NCI-H128 (cell line): ENCODE results near the gene STK32B.
"Not testable (repeated sequence)": the region's sequence is repeated elsewhere in the genome, so short reads cannot be mapped to it uniquely, and the experiment has no call there.

Experiments
- DNase-seq: peaks from one replicate; lab custom pipeline; 2025; ENCODE audit not compliant: unreplicated experiment; lab: John Stamatoyannopoulos, UW

The STK32B gene

DNA sequence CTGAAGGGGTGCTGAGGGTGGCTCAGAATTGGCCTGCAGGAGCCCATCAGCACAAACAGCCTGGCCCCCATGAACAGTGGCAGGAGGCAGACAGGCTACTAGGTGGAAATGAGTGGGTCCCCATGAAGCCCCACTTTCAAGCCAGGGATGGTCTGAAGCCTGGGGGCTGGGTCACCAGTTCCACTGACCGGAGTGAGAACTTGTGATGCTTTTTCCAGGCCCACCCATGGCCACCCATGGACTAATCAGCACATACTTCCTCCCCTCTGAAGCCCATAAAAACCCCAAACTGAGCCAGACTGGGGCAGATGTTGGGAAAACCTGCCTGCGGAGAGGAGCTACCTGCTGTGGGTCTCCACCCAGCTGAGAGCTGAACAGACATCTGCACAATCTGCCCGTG is 372.9 kb downstream of the STK32B start:
- no peak for DNase-seq

DNA sequence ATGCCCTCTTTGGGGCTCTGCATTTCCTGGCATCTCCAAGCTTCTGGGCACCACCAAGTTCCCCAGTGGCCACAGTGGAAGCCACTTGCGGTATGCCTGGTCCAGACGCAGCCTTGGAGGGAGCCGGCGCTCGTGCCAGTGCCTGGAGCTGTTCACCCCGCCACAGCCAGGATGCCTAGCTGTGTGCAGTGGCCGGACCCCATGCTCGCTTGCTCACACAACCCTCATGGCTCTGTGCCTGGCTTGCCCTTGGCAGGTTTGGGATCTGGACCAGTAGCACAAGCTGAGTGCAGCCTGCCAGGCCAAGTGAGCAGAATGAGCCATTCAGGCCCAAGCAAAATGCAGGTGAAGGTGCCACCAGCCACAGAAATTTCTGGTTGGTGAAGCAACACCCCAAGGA is 373.6 kb downstream of the STK32B start:
- no peak for DNase-seq

DNA sequence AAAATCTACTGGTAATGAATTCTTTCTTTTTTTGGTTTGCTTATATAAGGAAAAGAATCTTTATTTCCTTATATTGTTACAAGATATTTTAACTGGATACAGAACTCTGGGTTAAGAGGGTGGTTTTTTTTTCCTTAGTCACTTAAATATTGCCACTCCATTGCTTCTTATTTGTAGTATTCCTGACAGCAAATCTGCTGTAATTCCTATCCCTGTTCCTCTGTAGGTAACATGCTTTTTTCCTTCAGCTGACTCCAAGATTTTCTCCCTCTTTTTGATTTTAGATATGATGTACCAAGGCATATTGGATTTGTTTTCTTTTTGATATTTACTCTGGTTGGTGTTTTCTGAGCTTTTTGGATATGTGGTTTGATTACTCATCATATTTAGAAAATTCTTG is 378.5 kb downstream of the STK32B start:
- no peak for DNase-seq

DNA sequence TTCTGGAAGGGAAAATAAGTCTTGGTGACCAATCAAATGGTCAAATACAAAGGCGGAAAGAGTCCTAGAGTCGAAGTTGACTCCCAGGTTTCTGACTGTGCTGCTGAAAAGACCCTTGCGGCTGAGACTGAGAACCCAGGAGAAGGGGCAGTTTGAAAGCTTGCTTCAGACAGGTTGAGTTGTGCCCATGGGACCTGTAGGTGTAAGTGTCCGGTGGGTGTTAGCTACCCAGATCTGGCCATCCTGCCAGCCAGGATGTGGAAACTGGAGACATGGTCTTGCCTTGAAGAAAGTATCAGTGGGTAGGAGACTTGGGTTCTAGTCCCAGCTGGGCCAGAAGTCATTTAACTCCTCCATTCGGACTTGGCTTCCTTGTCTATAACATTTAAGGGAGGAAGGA is 381.9 kb downstream of the STK32B start:
- DNase-seq, result no peak

DNA sequence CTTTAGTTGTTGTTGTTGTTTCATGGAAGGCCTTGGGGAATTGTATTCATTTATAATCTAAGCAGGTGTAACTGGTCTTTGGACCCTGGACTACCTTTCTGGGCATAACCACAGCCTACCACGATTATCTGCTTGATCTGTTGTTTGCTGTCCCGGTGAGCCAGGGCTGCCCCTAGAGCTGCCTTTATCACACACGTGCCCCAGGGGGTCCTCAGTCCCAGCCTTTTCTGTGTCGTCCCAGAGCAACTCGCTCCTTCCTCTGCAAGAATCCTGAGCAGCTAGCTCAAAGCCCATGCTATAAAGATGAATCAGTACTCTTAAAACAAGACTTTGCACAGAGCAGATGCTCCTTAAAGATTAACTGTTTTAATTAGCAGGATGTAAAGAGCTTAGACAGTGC is 383.9 kb downstream of the STK32B start:
- DNase-seq, result no peak

DNA sequence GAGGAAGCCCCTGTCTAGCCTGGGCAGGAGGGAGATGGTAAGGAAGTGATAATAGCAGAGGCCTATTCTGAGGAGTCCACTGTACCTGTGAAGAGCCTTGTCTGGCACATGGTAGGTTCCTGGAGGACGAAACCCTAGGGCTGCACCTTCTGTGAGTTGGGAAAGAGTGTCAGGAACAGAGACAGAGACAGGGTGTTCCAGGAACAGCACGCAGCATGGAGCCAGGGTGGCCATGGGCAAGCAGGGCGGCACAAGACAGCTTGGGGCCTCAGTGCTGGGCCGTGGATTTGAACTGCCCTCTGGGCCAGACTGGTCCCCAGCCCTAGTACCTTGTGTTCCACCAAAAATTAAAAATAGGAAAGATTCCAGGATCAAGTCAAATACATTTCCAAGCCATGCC is 384.5 kb downstream of the STK32B start:
- DNase-seq, result no peak

DNA sequence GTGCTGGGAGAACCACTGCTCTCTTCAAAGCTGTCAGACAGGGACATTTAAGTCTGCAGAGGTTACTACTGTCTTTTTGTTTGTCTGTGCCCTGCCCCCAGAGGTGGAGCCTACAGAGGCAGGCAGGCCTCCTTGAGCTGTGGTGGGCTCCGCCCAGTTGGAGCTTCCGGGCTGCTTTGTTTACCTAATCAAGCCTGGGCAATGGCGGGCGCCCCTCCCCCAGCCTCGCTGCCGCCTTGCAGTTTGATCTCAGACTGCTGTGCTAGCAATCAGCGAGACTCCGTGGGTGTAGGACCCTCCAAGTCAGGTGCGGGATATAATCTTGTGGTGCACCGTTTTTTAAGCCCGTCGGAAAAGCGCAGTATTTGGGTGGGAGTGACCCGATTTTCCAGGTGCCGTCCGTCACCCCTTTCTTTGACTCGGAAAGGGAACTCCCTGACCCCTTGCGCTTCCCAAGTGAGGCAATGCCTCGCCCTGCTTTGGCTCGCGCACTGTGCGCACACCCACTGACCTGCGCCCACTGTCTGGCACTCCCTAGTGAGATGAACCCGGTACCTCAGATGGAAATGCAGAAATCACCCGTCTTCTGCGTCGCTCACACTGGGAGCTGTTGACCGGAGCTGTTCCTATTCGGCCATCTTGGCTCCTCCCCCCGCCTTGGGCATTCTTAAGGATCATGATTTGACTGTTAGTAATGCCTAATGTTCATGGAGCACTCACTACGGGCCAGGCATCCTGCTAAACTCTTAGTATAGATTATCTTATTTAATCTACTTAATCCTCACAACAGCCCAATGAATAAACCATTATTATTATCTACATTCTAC is 392.9 kb downstream of the STK32B start:
- not testable (repeated sequence) for DNase-seq

DNA sequence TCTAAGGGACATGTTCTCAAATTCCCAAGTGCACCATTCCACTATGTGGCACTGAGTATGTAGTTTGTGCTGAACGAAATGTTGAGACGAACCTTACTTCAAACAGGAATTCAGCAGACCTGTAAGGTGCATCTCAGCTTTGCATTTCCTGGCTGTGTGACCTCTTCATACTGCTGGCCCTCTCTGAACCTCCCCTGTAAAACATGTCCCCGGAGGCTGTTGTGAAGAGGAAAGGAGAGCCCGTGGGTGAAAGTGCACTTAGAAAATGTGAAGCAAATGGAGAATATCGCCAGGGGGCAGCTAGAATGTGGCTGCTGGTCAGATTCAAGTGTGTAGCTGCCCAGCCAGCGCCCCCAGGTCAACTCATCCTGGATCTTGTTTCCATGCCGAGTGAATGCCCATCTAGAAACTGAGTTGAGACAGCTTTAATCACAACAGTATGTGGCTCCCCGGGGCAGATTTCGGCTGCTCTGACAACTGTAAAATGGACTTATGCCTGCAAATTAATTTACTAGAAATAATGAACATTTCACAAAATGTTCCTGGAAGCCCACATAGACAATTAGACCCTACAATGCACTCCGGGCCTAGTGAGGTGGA is 393.7 kb downstream of the STK32B start:
- no peak for DNase-seq

DNA sequence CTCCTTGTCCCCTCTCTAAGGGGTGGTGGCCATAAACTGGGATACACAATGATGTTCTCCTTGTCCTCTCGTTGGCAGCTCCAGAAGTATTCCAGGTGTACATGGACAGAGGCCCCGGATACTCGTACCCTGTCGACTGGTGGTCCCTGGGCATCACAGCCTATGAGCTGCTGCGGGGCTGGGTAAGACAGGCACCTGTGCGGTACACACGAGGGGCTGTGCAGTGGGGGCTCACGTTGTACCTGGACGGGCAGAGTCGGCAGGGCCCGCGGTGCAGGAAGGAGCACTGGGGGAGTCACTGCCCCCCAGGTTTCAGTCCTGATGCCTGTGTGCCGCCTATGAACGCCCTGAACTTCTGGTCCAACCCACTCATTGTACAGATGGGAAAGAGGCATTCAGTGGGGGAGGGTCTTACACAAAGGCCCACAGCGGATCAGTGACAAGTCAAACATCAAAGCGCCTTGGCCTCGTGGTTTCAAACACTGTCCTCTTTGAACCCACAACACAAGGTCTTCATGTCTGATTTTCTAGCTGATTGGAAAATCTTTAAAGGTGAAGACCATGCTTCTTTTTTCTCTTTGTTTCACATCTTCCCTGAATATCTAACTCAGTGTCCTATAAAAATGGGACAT is 395.4 kb downstream of the STK32B start:
- DNase-seq, result no peak

DNA sequence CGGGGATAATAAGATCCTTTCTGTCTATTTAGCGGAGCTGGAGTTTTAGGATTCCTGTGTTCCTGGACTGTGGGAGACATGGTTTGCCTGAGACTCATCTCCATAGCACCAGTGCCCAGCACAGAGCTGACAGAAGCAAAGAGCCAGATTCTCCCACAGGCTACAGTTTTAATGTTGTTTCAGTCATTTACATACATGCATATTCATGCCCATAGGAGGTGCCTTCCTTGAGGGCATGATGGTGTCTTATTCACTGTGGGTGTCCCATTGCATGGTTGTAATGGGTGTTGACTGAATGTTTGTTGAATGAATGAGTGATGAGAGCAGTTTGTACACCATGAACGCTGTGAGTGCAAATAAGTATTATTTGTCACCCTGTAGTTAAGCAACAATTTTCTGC is 396.5 kb downstream of the STK32B start:
- no peak for DNase-seq

DNA sequence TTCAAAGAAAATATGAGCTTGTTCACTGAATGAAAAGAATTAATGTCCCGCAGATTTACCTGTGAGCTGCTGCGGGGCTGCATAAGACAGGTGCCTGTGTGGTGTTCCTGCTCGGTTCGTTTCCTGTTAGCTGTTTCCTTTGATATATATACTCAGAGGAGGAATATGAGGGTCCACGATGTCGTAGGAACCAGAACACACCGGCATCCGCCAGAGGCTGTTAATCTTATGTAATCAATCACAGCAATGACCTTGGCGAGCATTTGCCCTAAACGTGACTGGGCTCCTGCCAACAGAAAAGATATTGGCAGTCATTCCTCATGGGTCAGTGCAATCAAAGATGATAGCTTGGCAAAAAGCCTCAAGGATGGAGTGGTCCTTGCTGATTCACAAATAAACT is 396.9 kb downstream of the STK32B start:
- no peak for DNase-seq

DNA sequence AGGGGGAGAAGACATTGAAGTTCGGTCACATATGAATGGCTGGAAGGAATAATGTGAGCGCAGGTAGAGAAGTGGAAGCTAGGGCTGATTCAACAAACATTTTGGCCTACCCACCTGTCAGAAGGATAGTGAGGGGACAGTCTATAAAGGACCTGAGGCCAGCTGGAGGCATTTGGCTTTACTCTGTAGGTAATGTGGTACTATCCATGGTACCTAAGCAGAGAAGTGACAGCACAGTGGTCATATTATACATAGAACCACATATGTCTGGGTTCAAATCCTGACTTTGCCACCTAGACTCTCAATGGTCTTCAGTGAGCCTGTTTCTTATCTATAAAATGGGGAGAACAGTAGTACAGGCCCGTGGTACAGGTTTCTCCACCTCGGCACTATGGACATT is 400.0 kb downstream of the STK32B start:
- DNase-seq, result no peak

DNA sequence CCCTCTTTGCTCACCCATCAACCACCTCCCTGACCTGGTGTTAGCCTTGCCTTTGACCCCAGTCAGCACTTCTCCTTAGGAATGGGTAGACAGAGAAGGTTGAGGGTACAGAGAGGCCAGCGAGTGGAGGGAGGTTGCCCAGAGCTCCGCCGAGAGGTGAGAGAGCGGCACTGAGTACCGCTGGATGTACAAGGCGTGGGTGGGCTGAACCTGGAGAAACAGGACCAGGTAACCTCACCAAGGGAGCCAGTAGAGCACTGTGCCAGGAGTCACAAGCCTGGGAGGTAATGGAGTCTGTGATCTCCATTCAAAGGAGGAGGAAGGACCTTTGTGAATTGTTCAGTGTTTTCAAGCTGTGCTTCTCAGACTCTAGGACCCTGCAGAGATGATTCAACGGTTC is 400.9 kb downstream of the STK32B start:
- DNase-seq, result no peak

DNA sequence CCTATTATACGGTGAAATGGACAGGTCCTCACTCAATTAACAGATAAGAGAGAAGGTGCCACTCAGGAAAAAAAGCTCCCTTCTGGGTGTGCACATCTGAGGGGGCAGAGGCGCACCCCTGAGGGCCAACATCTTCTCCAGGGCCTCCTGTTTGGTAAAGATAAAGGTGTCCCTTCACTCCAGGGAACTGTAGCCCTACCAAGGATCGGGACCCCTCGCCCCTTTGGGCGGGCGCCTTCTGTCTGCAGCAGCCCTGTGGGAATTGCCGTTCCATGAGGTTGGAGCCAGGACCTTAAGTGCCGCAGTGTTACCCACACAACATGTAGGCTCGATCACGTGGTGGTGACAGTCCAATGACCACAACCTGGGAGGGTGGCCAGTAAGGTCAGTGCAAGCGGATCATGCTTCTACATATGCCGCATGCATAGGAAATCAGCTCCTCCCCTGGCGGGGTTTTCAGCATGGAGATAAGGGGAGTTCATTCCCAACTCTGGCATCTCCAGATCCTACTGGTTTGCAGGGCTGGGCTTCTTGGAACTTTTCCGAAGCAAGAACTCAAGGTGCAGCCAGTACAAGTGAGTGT is 403.8 kb downstream of the STK32B start:
- no peak for DNase-seq

DNA sequence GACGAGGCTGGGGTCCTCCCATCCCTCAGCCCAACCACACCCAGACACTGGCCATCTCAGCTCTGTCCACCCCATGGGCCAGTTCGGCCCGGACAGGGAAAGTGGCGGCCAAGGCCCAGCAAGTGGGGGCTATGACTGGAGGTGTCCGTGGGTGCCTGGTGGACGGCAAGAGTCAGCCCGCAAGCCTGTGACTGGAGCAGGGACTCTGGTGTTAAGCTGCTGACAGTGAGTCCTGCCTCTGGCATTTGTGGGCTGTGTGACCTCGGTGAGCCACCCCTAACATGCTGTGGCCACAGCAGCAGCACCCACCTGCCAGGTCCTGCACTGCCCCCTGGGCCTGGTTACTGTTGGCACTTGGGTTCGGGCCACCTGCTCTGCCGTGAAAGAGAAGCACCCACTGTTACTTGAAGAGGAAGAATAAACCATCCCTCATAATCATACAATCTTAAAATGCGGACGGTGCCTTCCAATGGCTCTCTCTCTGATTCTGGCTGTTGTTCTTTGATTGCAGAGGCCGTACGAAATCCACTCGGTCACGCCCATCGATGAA is 405.1 kb downstream of the STK32B start:
- no peak for DNase-seq

DNA sequence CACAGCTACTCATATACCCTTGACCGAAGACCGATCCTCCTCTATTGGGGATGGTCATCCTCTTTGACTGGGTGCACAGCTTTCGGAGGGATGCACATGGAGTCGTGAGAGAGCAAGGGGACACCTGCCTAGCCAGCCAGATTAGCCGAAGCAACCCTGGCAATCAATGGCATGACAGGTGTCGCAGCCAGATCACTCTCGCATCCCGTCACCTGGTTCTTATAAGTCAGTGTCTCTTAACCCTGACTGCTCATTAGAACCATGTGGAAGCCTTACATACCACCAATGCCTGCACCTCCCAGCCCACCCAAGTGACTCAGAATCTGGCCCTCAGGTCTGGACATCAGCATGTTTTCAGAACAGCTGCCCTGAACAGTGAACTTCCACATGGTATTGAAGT is 407.4 kb downstream of the STK32B start:
- DNase-seq, result no peak

DNA sequence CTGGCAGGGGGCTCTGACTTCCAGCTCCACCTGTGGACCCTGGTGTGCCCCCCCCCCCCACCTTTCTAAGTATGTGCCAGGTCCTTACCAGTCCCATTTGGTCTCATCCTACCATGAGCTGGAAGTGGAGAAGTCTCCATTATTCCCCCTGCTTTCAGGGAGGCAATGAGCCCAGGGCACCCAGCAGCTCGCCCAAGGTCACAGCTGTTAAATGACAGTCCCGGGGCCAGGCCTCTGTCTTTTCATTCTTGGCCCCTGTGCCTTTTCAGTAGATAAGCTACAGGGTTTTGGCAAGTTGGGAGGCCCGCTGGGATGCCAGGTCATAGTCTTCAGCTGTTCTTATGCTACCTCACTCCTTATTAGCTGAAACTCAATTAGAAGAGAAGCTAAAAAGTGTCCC is 408.0 kb downstream of the STK32B start:
- no peak for DNase-seq

DNA sequence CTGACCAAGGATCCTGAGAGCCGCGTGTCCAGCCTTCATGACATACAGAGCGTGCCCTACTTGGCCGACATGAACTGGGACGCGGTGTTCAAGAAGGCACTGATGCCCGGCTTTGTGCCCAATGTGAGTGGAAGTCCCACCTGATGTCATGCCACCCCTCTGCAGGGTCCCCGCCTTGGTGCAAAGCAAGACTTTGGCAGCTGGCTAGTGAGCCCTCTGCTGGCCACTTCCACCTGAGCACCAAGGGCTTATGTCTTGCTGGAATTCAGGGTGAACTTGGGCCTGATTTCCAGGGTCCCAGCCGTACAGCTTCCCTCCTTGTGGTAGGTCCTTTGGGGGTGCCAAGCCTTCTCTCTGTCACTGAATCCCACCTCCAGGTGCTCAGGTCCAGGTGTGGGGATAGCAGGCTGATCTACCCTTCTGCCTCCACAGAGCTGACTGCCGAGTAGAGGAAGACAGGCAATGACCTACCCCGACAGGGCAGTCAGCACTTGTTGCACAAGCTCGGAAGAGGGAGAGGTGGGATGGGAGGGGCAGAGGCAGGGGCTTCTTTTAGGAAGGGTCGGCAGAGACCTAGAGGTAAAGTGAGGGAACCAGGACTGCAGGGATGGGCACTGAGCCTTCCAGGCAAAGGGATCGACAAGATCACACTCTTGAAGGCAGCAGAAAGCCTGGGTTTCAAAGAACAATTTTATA is 409.0 kb downstream of the STK32B start:
- no peak for DNase-seq

DNA sequence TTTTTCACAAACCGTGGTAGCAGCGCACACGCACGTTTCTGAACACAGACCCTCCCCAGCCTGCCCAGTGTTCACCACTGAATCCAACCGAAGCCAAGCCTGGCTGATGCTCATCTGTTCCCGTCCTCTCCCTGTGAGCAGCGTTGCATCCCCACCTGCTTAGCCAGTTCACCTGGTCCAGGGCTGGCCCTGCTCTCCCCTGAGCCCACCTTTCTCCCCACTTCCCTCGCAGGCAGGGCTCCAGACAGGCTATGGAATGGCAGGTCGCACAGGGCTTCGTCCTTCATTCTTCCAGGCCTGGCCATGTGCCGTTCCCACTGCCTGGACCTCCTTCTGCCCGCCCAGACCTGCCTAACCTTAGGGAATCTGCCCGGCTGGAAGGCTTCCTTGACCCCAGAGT is 410.2 kb downstream of the STK32B start:
- DNase-seq, result no peak

DNA sequence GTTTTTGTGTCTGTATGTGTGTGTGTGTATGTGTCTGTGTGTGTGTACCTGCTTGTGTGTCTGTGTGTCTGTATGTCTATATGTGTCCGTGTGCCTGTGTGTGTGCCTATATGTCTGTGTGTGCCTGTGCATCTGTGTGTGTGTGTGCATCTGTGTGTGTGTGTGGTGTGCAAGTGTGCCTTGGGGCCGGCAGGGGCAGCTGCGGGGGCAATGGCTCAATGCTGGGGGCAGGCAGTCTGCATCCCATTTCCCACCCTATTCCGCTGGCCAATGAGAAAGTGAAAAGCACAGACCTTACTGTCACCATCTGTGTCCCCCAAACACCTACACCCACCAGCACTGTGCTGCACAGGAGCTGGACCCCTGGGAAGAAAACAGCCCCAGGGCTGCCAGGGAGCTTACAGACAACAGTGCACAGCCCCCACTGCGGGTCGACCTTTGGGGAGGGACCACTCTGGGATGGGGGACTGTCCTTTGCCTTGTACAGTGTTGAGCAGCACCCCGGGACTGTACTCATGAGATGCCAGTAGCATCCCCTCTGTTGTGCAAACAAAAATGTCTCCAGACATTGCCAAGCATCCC is 411.1 kb downstream of the STK32B start:
- no peak for DNase-seq

DNA sequence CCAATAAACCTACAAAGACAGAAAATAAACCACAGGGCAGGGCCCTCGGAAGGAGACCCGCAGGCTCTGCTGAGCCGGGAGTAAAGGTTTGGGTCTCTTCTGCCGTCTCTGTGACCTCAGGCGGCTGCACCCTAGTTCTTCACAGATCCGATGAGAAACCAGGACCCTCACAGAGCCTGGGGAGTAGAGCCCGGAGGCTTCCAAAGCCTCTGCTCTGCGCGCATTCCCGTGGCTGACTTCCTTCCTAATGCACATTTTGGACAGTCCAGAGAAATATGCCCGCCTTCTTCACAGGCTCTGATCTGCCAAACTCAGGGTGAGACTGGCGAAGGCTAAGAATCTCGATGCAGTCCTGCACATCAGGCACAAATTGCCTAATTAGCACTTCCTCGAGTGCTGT is 411.6 kb downstream of the STK32B start:
- DNase-seq, result no peak
